Loucy (cell line): ENCODE data around the gene STUM.

Experiments used
- H2AFZ ChIP-seq: fragments of 200-600 bp; sonication (generic); 2 replicates; pipeline ENCODE4 v1.6.0; 2016; ENCODE audit warnings: antibody characterized with exemption, mild to moderate bottlenecking, low read length, moderate library complexity
- H3F3A ChIP-seq: fragments of 200-600 bp; 2 replicates; pipeline ENCODE4 v1.6.0; 2016; ENCODE audit warnings: antibody characterized with exemption, low read depth, mild to moderate bottlenecking
- H3K27me3 ChIP-seq: fragments of 200-600 bp; sonication (generic); 2 replicates; pipeline ENCODE4 v1.6.1; 2014; ENCODE audit warnings: low read length, mild to moderate bottlenecking; ENCODE audit not compliant: insufficient read depth, poor library complexity, severe bottlenecking
- H3K36me3 ChIP-seq: fragments of 200-600 bp; sonication (generic); 2 replicates; pipeline ENCODE4 v1.6.1; 2016; ENCODE audit warnings: low read length; ENCODE audit not compliant: insufficient read depth
- H3K4me1 ChIP-seq: fragments of 200-600 bp; sonication (generic); 2 replicates; pipeline ENCODE4 v1.5.1; 2014; ENCODE audit warnings: low read length, mild to moderate bottlenecking; ENCODE audit not compliant: insufficient read depth, poor library complexity, severe bottlenecking
- H3K4me2 ChIP-seq: fragments of 200-600 bp; sonication (generic); 2 replicates; pipeline ENCODE4 v1.6.0; 2014; ENCODE audit warnings: antibody characterized with exemption, low read length, low read depth, mild to moderate bottlenecking; ENCODE audit not compliant: poor library complexity, severe bottlenecking
- H3K4me3 ChIP-seq: fragments of 200-600 bp; sonication (generic); 2 replicates; pipeline ENCODE4 v1.5.1; 2014; ENCODE audit warnings: low read length, mild to moderate bottlenecking, mixed read lengths; ENCODE audit not compliant: poor library complexity, severe bottlenecking
- H3K79me2 ChIP-seq: fragments of 200-600 bp; sonication (generic); 2 replicates; pipeline ENCODE4 v1.6.1; 2014; ENCODE audit warnings: low read length; ENCODE audit not compliant: insufficient read depth
- H3K9ac ChIP-seq: fragments of 200-600 bp; sonication (generic); 2 replicates; pipeline ENCODE4 v1.6.0; 2014; ENCODE audit warnings: mild to moderate bottlenecking, low read depth, low read length, moderate library complexity; ENCODE audit not compliant: poor library complexity, severe bottlenecking
- H3K9me2 ChIP-seq: fragments of 200-600 bp; sonication (generic); replicated peaks from 2 replicates; pipeline ENCODE4 v1.6.1; 2016; ENCODE audit warnings: low read depth, low read length, mixed read lengths
- H3K9me3 ChIP-seq: fragments of 200-600 bp; sonication (generic); 2 replicates; pipeline ENCODE4 v1.6.1; 2014; ENCODE audit warnings: mild to moderate bottlenecking, antibody characterized with exemption, low read length, low read depth; ENCODE audit not compliant: insufficient read depth
- H4K20me1 ChIP-seq: fragments of 200-600 bp; sonication (generic); 2 replicates; pipeline ENCODE4 v1.6.0; 2014; ENCODE audit warnings: antibody characterized with exemption, low read length, mild to moderate bottlenecking; ENCODE audit not compliant: insufficient read depth, poor library complexity, severe bottlenecking
- EZH2phosphoT487 ChIP-seq: fragments of 200-600 bp; IDR thresholded peaks from 2 replicates; pipeline ENCODE4 v1.6.1; 2018; ENCODE audit warnings: antibody characterized with exemption, mild to moderate bottlenecking, moderate library complexity, borderline replicate concordance
- TF ChIP-seq, protein P1 (sequence below): fragments of 200-600 bp; sonication (generic); conservative IDR thresholded peaks from 2 replicates; pipeline ENCODE4 v1.5.1; 2014; ENCODE audit warnings: mild to moderate bottlenecking, antibody characterized with exemption, low read length

Gene STUM

DNA sequence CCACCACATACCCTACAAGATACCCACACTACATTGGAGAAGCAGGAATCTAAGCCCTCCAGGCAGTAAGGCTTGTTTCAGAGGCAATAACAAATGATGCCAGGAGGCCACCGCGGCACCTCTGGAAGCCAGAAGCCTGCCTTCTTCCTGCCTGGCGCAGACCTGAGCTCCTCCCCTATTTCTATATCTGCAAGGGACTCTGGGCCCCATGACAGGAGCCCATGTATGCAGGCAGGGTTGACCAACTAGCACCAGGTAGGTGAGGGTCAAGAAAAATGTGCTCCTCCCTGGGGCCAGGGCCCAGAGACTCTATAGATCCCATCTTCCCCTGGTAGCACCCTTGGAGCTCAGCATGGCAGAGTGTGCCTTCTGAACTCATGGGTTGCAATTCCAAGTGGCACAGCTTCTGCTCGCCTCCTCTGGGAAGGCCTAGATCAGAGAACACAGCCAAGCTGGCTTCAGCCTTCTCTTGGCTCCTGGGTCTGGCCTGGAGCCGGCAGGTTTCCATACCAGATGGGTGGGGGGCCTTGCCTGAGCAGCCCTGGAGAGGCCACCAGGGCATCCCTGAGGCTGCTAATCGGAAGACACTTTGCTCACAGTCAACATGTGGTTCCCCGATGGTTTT, 85.1 kb downstream of the STUM start:
- Histone ChIP-seq H3K4me2 (no peak overlapping the region), H3K4me3 (no peak overlapping the region), H3K36me3 (peaks cover 62% of the 10 kb centered on the region; the same call in 1 of the 2 replicates), H2AFZ (no peak overlapping the region), H3K27me3 (no peaks in the 10 kb centered on the region), H3K9ac (no peak overlapping the region), H3K9me2 (no peaks in the 10 kb centered on the region), H4K20me1 (no peaks in the 10 kb centered on the region), H3K4me1 (no peaks in the 10 kb centered on the region), H3K9me3 (no peaks in the 10 kb centered on the region), H3K79me2 (no peaks in the 10 kb centered on the region), H3F3A (no peaks in the 10 kb centered on the region)
- no peak for TF ChIP-seq EZH2phosphoT487
- TF ChIP-seq, protein P1, sequence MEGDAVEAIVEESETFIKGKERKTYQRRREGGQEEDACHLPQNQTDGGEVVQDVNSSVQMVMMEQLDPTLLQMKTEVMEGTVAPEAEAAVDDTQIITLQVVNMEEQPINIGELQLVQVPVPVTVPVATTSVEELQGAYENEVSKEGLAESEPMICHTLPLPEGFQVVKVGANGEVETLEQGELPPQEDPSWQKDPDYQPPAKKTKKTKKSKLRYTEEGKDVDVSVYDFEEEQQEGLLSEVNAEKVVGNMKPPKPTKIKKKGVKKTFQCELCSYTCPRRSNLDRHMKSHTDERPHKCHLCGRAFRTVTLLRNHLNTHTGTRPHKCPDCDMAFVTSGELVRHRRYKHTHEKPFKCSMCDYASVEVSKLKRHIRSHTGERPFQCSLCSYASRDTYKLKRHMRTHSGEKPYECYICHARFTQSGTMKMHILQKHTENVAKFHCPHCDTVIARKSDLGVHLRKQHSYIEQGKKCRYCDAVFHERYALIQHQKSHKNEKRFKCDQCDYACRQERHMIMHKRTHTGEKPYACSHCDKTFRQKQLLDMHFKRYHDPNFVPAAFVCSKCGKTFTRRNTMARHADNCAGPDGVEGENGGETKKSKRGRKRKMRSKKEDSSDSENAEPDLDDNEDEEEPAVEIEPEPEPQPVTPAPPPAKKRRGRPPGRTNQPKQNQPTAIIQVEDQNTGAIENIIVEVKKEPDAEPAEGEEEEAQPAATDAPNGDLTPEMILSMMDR: no peak

DNA sequence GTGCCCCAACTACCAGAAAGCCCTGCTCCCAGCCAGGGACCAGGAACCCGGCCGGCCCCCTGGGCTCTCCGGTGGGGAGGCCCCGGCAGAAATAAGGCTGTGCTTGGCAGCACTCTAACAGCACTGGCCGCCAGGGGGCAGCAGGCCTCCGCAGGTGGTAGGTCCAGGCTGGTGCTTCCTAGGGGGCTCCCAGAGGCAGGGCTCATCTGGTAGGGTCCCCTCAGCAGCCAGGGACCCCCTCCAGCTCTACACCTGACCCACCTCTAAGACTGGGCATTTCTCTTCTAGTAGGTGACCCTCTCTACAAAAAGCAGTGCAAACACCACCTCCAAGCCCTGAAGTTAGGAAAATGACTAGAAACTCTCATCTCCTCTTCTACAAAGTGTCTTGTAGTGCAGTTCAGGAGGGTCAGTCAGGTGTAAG, 85.6 kb downstream of the STUM start:
- TF ChIP-seq, protein P1: peak; percentile 94
- no peak for TF ChIP-seq EZH2phosphoT487
- Histone ChIP-seq H3K9ac (no peak overlapping the region), H3K36me3 (peaks cover 66% of the 10 kb centered on the region; the same call in 1 of the 2 replicates), H3K79me2 (no peaks in the 10 kb centered on the region), H3K4me2 (no peak overlapping the region), H3K4me1 (no peaks in the 10 kb centered on the region), H4K20me1 (no peaks in the 10 kb centered on the region), H3K9me2 (no peaks in the 10 kb centered on the region), H2AFZ (no peak overlapping the region), H3K9me3 (no peaks in the 10 kb centered on the region), H3K27me3 (no peaks in the 10 kb centered on the region), H3K4me3 (no peak overlapping the region), H3F3A (no peaks in the 10 kb centered on the region)

DNA sequence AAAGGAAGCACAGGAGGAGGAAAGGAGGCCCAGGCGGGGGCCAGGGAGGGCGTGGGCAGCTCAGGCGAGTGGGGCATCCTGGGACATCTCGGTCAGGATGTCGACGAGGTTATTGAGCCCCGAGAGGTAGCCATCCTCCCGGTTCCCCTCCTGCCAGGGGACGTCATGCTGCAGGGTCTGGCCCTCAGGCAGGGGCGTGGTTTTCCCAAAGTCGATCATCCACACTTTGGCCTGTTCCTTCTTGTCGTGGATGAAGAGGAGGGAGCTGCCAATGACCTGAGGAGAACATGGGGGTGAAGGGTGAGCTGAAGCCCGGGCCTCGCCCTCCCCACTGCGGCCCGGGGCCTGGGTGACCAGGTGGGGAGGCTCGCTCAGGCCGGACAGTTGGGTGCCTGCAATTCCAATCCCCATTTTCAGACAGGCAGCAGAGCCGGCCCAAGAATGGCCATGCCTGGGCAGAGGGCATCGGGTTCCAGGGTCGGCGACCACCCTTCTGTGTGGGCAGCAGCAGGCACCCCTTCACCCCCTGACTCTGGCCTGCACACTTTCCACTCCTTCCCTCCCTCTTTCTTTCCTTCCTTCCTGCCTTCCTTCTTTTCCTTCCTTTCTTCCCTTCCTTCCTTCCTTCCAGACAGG, 86.2 kb downstream of the STUM start:
- H3K27me3 ChIP-seq: no peaks in the 10 kb centered on the region
- H3K9me3 ChIP-seq: no peaks in the 10 kb centered on the region
- H3K9me2 ChIP-seq: no peaks in the 10 kb centered on the region
- H4K20me1 ChIP-seq: no peaks in the 10 kb centered on the region
- peaks cover 71% of the 10 kb centered on the region; the same call in 1 of the 2 replicates for H3K36me3 ChIP-seq
- no peak overlapping the region for H3K4me2 ChIP-seq
- no peak overlapping the region for H3K9ac ChIP-seq
- H3F3A ChIP-seq: no peaks in the 10 kb centered on the region
- TF ChIP-seq, protein P1: no peak
- no peak for TF ChIP-seq EZH2phosphoT487
- H3K79me2 ChIP-seq: no peaks in the 10 kb centered on the region
- H3K4me1 ChIP-seq: no peaks in the 10 kb centered on the region
- H3K4me3 ChIP-seq: no peak overlapping the region
- H2AFZ ChIP-seq: no peak overlapping the region
